HCT116 (cell line): Measurements from ENCODE around the gene LMCD1. TPM values are rescaled to one million over a fixed set of nuclear protein-coding genes. Genes with fewer than 3 reads are reported as not detected.

Experiments used
- ATAC-seq: fragments of 200-7000 bp; cut with Tn5 transposase; 2 replicates; pipeline ENCODE4 v1.9.1; 2020; ENCODE audit warnings: mild to moderate bottlenecking, moderate library complexity
- BruUV-seq: library from RNA; stranded (reverse); fragments of 400-500 nt; replicated peaks from 2 replicates; lab custom pipeline; 2021; lab: Mats Ljungman, UMichigan
- CTCF ChIA-PET: fragments of 300-600 bp; sonication (Branson Sonifier 250); formaldehyde crosslinking; loops from one replicate; lab custom pipeline; 2021; ENCODE audit warnings: antibody characterized with exemption; lab: Charles Lee
- POLR2A ChIA-PET: fragments of 300-600, 350-600 bp; sonication (Branson Sonifier 250); formaldehyde crosslinking; loops from one replicate; lab custom pipeline; 2021; ENCODE audit warnings: antibody characterized with exemption; lab: Charles Lee
- RAD21 ChIA-PET, 2 experiments: fragments of 300-600 bp; sonication (Branson Sonifier 250); formaldehyde crosslinking; loops; one replicate each; lab custom pipeline; 2023; ENCODE audit warnings: low total read pairs in 2 of 2; ENCODE audit not compliant: uncharacterized antibody in 2 of 2, unreplicated experiment in 2 of 2, low non-redundant PET in 1 of 2; lab: Charles Lee
- DNase-seq: peaks from one replicate; pipeline ENCODE4 v3.0.0-alpha.2; 2010; ENCODE audit warnings: low read depth, low spot score
- H2AFZ ChIP-seq: fragments of 200-600 bp; shearing (Covaris generic), sonication (generic); 2 replicates; pipeline ENCODE4 v1.6.1; 2017; ENCODE audit warnings: low read depth, mixed run types, mixed read lengths, antibody characterized with exemption, low read length; ENCODE audit not compliant: poor library complexity, severe bottlenecking
- H3K27ac ChIP-seq: 2 replicates; pipeline ENCODE4 v1.5.1; 2012; ENCODE audit warnings: low read depth, low read length
- H3K27me3 ChIP-seq: fragments of 200-600 bp; sonication (generic); 2 replicates; pipeline ENCODE4 v1.6.1; 2016; ENCODE audit warnings: mixed run types, low read length, mixed read lengths; ENCODE audit not compliant: insufficient read depth
- H3K36me3 ChIP-seq, 2 experiments: fragments of 200-500 bp in 1 of 2; fragments of 200-600 bp in 1 of 2; sonication (Bioruptor generic) in 1 of 2; sonication (generic) in 1 of 2; 2 replicates each; pipeline versions ENCODE4 v1.5.1 to v1.6.1; 2014 to 2016; ENCODE audit warnings: low read length in 2 of 2, inconsistent platforms in 1 of 2, mixed read lengths in 1 of 2, mixed run types in 1 of 2; ENCODE audit not compliant: insufficient read depth in 2 of 2, control insufficient read depth in 1 of 2
- H3K4me1 ChIP-seq, 2 experiments: fragments of 200-600 bp in 1 of 2; sonication (generic) in 1 of 2; 2 replicates each; pipeline versions ENCODE4 v1.5.1 to v1.6.1; 2012 to 2017; ENCODE audit warnings: low read length in 2 of 2, inconsistent platforms in 1 of 2, mild to moderate bottlenecking in 1 of 2, mixed read lengths in 1 of 2, mixed run types in 1 of 2, moderate library complexity in 1 of 2; ENCODE audit not compliant: insufficient read depth in 2 of 2, control insufficient read depth in 1 of 2
- H3K4me2 ChIP-seq: fragments of 200-600 bp; sonication (generic); 2 replicates; pipeline ENCODE4 v1.6.1; 2017; ENCODE audit warnings: mixed run types, low read length, mixed read lengths
- H3K4me3 ChIP-seq, 2 experiments: fragments of 200-600 bp in 1 of 2; sonication (generic) in 1 of 2; replicated peaks in 1 of 2; 2 replicates each; pipeline ENCODE4 v1.5.1; 2011 to 2016; ENCODE audit warnings: low read length in 2 of 2, control low read depth in 1 of 2, low read depth in 1 of 2, mild to moderate bottlenecking in 1 of 2, mixed read lengths in 1 of 2, mixed run types in 1 of 2
- H3K79me2 ChIP-seq: fragments of 200-600 bp; sonication (generic); 2 replicates; pipeline ENCODE4 v1.6.1; 2017; ENCODE audit warnings: mild to moderate bottlenecking, mixed run types, low read length, moderate library complexity, mixed read lengths; ENCODE audit not compliant: insufficient read depth
- H3K9ac ChIP-seq: fragments of 200-600 bp; sonication (generic); 2 replicates; pipeline ENCODE4 v1.6.1; 2016; ENCODE audit warnings: low read length, mixed read lengths
- H3K9me2 ChIP-seq: fragments of 200-600 bp; sonication (generic), shearing (Covaris generic); 2 replicates; pipeline ENCODE4 v1.6.1; 2017; ENCODE audit warnings: mixed run types, mild to moderate bottlenecking, moderate library complexity; ENCODE audit not compliant: insufficient read depth
- H3K9me3 ChIP-seq, 2 experiments: fragments of 200-500 bp in 1 of 2; fragments of 200-600 bp in 1 of 2; sonication (Bioruptor generic) in 1 of 2; sonication (generic) in 1 of 2; 2 replicates each; pipeline ENCODE4 v1.6.1; 2014 to 2017; ENCODE audit warnings: low read length in 2 of 2, mixed read lengths in 2 of 2, inconsistent platforms in 1 of 2, low read depth in 1 of 2, mild to moderate bottlenecking in 1 of 2, mixed run types in 1 of 2, moderate library complexity in 1 of 2; ENCODE audit not compliant: control insufficient read depth in 1 of 2, insufficient read depth in 1 of 2
- H4K20me1 ChIP-seq: fragments of 200-600 bp; sonication (generic), shearing (Covaris generic); 2 replicates; pipeline ENCODE4 v1.6.1; 2017; ENCODE audit warnings: mixed run types, mild to moderate bottlenecking, moderate library complexity; ENCODE audit not compliant: insufficient read depth
- CEBPB ChIP-seq: IDR thresholded peaks from 2 replicates; pipeline ENCODE4 v1.6.1; 2012; ENCODE audit warnings: low read depth
- EGR1 ChIP-seq: IDR thresholded peaks from 2 replicates; pipeline ENCODE4 v1.6.1; 2012; ENCODE audit warnings: low read depth
- EZH2 ChIP-seq: fragments of 200-600 bp; sonication (generic); IDR thresholded peaks from 2 replicates; pipeline ENCODE4 v1.6.1; 2017; ENCODE audit warnings: antibody characterized with exemption, mixed run types
- JUND ChIP-seq: IDR thresholded peaks from 2 replicates; pipeline ENCODE4 v1.6.1; 2012
- POLR2A ChIP-seq: IDR thresholded peaks from 2 replicates; pipeline ENCODE4 v1.7.0; 2011; ENCODE audit warnings: borderline replicate concordance; ENCODE audit not compliant: insufficient read depth, insufficient read length; ENCODE audit errors: extremely low read depth
- POLR2AphosphoS5 ChIP-seq: IDR thresholded peaks from 2 replicates; pipeline ENCODE4 v1.6.1; 2011; ENCODE audit warnings: mild to moderate bottlenecking, low read depth, low read length, moderate library complexity
- RAD21 ChIP-seq: IDR thresholded peaks from 2 replicates; pipeline ENCODE4 v1.6.1; 2012; ENCODE audit warnings: low read depth, mild to moderate bottlenecking
- SP1 ChIP-seq: IDR thresholded peaks from 2 replicates; pipeline ENCODE4 v1.6.1; 2012; ENCODE audit warnings: low read depth
- SRF ChIP-seq: IDR thresholded peaks from 2 replicates; pipeline ENCODE4 v1.6.1; 2012; ENCODE audit warnings: low read depth
- TCF7L2 ChIP-seq: IDR thresholded peaks from 2 replicates; pipeline ENCODE4 v1.7.0; 2011; ENCODE audit warnings: borderline replicate concordance, inconsistent platforms; ENCODE audit not compliant: insufficient read depth, insufficient read length; ENCODE audit errors: extremely low read depth
- ZNF274 ChIP-seq: fragments of 200-500 bp; sonication (Bioruptor generic); IDR thresholded peaks from 2 replicates; pipeline ENCODE4 v1.6.1; 2014; ENCODE audit warnings: mild to moderate bottlenecking, low read depth, low read length, inconsistent platforms
- intact Hi-C: fragments of 100-400 bp; cut with micrococcal nuclease; formaldehyde crosslinking; loops from 2 replicates; pipeline ENCODE4 v1.10.0; 2022
- total RNA-seq: library from RNA; stranded (reverse); gene quantifications from one replicate; pipeline ENCODE4 v1.2.1, GENCODE V29; 2021; ENCODE audit not compliant: unreplicated experiment
- TF ChIP-seq, protein P1 (sequence below): IDR thresholded peaks from 2 replicates; pipeline ENCODE4 v1.6.1; 2012
- TF ChIP-seq, protein P2 (sequence below), 3 experiments: fragments of 200-600 bp in 1 of 3; sonication (generic) in 1 of 3; IDR thresholded peaks in 2 of 3; conservative IDR thresholded peaks in 1 of 3; 2 replicates each; pipeline ENCODE4 v1.5.1; 2012 to 2017; ENCODE audit warnings: low read depth in 2 of 3, low read length in 2 of 3, antibody characterized with exemption in 1 of 3, borderline replicate concordance in 1 of 3, control low read depth in 1 of 3, mild to moderate bottlenecking in 1 of 3, mixed read lengths in 1 of 3, mixed run types in 1 of 3, moderate library complexity in 1 of 3; ENCODE audit not compliant: insufficient read depth in 1 of 3

LMCD1 gene
- total RNA-seq, 1 experiment from 2014 or later = 4.6 TPM

DNA sequence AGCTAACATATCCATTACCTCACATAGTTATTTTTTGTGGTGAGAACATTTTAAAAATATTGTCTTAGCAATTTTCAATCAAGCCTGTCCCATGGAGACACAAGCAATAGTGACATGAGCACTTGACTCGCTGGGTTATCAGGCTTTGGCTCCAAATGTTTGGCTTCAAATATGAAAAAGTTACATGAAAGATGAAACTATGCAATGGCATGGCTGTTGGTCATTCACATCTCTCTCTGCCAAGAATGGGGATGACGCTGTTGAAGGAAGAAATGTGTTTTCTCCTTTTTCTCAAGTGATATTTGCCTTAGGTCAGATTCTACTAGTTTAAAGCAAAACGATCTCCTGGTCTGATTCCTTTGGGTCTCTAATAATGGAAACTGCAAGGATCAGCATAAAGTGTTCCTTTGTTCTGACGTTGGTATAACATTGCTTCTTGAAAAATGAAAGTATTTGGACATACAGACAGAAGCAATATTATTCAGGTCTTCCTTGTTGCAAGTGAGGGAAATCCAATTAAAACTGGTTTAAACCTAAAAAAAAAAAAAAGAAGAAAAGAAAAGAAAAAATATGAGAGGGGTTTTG, 71.8 kb downstream of the LMCD1 start:
- no peak for TF ChIP-seq ZNF274
- TF ChIP-seq CEBPB = no peak
- TF ChIP-seq, protein P1, sequence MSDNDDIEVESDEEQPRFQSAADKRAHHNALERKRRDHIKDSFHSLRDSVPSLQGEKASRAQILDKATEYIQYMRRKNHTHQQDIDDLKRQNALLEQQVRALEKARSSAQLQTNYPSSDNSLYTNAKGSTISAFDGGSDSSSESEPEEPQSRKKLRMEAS = no peak
- no peak for TF ChIP-seq TCF7L2
- TF ChIP-seq JUND = no peak
- no peak for TF ChIP-seq POLR2AphosphoS5
- no peak for TF ChIP-seq SP1
- no peak for TF ChIP-seq SRF
- TF ChIP-seq RAD21 = no peak
- TF ChIP-seq, protein P2, sequence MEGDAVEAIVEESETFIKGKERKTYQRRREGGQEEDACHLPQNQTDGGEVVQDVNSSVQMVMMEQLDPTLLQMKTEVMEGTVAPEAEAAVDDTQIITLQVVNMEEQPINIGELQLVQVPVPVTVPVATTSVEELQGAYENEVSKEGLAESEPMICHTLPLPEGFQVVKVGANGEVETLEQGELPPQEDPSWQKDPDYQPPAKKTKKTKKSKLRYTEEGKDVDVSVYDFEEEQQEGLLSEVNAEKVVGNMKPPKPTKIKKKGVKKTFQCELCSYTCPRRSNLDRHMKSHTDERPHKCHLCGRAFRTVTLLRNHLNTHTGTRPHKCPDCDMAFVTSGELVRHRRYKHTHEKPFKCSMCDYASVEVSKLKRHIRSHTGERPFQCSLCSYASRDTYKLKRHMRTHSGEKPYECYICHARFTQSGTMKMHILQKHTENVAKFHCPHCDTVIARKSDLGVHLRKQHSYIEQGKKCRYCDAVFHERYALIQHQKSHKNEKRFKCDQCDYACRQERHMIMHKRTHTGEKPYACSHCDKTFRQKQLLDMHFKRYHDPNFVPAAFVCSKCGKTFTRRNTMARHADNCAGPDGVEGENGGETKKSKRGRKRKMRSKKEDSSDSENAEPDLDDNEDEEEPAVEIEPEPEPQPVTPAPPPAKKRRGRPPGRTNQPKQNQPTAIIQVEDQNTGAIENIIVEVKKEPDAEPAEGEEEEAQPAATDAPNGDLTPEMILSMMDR (IDR thresholded peaks at IDR 0.05 in 2 of 3, conservative IDR thresholded peaks at IDR 0.05 in 1 of 3; ENCODE audit: borderline replicate concordance in 1 of 3, insufficient read depth in 1 of 3, low read depth in 2 of 3, low read length in 2 of 3) = no peak
- no peak for TF ChIP-seq POLR2A
- TF ChIP-seq EGR1 = no peak
- TF ChIP-seq EZH2 = no peak
- no peak overlapping the region for H2AFZ ChIP-seq
- H4K20me1 ChIP-seq = no peaks in the 10 kb centered on the region
- intact Hi-C loops = no loop called here
- no peaks in the 10 kb centered on the region for H3K9me3 ChIP-seq
- H3K36me3 ChIP-seq = no peaks in the 10 kb centered on the region
- CTCF ChIA-PET = no interaction called here
- ATAC-seq (no peak), DNase-seq (no peak)
- no peak overlapping the region for H3K4me3 ChIP-seq
- POLR2A ChIA-PET = no interaction called here
- peaks cover 0 to 5% of the 10 kb centered on the region in 2 experiments; a peak in 1 of 4 replicates for H3K4me1 ChIP-seq
- H3K9ac ChIP-seq = no peak overlapping the region
- no peaks in the 10 kb centered on the region for H3K27me3 ChIP-seq
- no peaks in the 10 kb centered on the region for H3K79me2 ChIP-seq
- no peaks in the 10 kb centered on the region for H3K9me2 ChIP-seq
- no peak overlapping the region for H3K27ac ChIP-seq
- H3K4me2 ChIP-seq = no peak overlapping the region
- no TSS peak for BruUV-seq
- RAD21 ChIA-PET = no interaction called here
